Spleen (tissue), 7 donors: ENCODE data around the gene SLC30A3.

ENCODE experiments used
- CTCF ChIP-seq, 11 experiments: fragments of 200-600 bp in 7 of 11; fragments of 450-650 bp in 4 of 11; sonication (generic) in 4 of 11; IDR thresholded peaks in 8 of 11; conservative IDR thresholded peaks in 3 of 11; 1 replicate in 7 of 11; 2 replicates in 4 of 11; pipeline versions ENCODE4 v1.4.0 to v1.8.0; 2016 to 2021; ENCODE audit warnings: antibody characterized with exemption in 11 of 11, inconsistent platforms in 4 of 11, mild to moderate bottlenecking in 1 of 11
- POLR2A ChIP-seq, 3 donors: fragments of 450-650 bp; IDR thresholded peaks; one replicate each; pipeline ENCODE4 v1.5.1; 2017; ENCODE audit warnings: antibody characterized with exemption in 3 of 3, mild to moderate bottlenecking in 1 of 3
- POLR2AphosphoS5 ChIP-seq, 3 donors: sonication (generic); formaldehyde crosslinking; IDR thresholded peaks; one replicate each; pipeline ENCODE4 v1.5.1; 2017; ENCODE audit warnings: antibody characterized with exemption in 3 of 3
- donor health status: DM: no; HTN: no; CAD: no; lungs with moderate emphysema.
- donor health status: DM: no; HTN: no; CAD: no.
- donor health status: DM: no; HTN: no; CAD: no.

DNA sequence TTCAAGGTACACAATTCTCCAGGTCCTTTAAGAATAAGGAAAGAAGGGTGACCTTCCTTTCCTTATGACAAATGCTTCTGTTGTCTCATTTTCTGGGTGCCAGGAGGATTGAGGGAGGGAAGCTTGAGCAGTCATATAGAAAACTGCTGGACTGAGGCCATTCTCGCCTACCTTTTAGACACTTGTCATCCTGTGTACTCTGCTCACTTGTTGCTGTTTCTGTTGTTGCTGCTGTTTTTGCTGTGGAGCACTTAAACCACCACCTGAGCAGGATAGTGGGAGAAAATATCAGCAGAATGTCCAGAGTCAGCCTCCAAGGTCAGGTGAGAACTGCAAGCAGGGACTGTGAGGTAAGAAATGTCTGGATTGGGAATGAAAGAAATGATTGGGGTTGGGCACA is 15.2 kb upstream of the SLC30A3 start:
- TF ChIP-seq CTCF (IDR thresholded peaks at IDR 0.05 in 8 of 11, conservative IDR thresholded peaks at IDR 0.05 in 3 of 11) (no peak), POLR2AphosphoS5 (IDR thresholded peaks at IDR 0.05) (no peak), POLR2A (IDR thresholded peaks at IDR 0.05) (no peak)
